WI38 (cell line): Measurements from ENCODE around the gene BRSK2.

ENCODE experiments used
- H3K4me3 ChIP-seq: 2 replicates; pipeline ENCODE4 v1.5.1; 2011; ENCODE audit warnings: low read depth, mild to moderate bottlenecking, control low read depth, low read length
- TF ChIP-seq, protein P1 (sequence below): IDR thresholded peaks from 2 replicates; pipeline ENCODE4 v1.5.1; 2012; ENCODE audit warnings: low read depth, mild to moderate bottlenecking, control low read depth, low read length

BRSK2 gene

GRCh38 chr11:1475841-1476240 lies 86.1 kb downstream of the BRSK2 start:
- H3K4me3 ChIP-seq, result no peak overlapping the region
- TF ChIP-seq, protein P1, sequence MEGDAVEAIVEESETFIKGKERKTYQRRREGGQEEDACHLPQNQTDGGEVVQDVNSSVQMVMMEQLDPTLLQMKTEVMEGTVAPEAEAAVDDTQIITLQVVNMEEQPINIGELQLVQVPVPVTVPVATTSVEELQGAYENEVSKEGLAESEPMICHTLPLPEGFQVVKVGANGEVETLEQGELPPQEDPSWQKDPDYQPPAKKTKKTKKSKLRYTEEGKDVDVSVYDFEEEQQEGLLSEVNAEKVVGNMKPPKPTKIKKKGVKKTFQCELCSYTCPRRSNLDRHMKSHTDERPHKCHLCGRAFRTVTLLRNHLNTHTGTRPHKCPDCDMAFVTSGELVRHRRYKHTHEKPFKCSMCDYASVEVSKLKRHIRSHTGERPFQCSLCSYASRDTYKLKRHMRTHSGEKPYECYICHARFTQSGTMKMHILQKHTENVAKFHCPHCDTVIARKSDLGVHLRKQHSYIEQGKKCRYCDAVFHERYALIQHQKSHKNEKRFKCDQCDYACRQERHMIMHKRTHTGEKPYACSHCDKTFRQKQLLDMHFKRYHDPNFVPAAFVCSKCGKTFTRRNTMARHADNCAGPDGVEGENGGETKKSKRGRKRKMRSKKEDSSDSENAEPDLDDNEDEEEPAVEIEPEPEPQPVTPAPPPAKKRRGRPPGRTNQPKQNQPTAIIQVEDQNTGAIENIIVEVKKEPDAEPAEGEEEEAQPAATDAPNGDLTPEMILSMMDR, result no peak

GRCh38 chr11:1476940-1477736 lies 87.4 kb downstream of the BRSK2 start:
- TF ChIP-seq, protein P1, result no peak
- no peak overlapping the region for H3K4me3 ChIP-seq

- no peak overlapping the region for H3K4me3 ChIP-seq
- TF ChIP-seq, protein P1, result no peak
These were observed 88.3 kb downstream of the BRSK2 start for GRCh38 chr11:1478011-1478410.

- TF ChIP-seq, protein P1, result no peak
These were observed 88.8 kb downstream of the BRSK2 start for GRCh38 chr11:1478544-1478943.

DNA sequence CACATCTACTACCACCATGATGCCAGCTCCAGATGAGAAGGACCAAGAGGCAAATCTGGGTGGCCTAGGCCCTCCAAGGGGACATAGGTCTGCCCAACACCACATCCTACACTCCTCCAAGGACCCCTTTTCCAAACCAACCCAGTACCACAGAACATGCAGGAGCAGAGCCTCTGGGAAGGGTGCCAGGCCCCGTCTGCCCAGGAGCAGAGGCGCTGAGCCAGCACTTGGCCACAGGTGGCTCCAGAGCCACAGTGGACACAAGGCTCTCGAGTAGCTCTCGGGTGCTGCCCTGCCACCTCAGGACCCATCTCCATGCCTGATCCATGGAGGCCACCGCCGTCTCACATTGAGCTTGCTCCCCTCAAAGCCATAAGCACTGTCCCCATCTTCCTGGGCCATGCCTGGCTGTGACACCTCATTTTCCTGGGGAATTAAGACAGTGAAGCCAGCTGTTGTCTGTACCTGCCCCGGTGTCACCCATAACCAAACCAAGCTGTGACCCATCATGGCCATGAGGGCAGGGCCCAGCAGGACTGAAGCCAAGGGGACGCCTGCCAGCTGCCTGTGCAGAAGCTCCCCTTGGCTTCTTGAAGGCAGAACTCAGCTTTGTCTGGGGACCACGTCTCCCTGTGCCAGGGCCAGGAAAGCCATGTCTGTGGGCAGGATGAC lies 89.4 kb downstream of the BRSK2 start:
- TF ChIP-seq, protein P1, result no peak
- H3K4me3 ChIP-seq, result no peak overlapping the region

More at GRCh38 chr11:1478544-1478943, 88.8 kb downstream of the BRSK2 start:
- no peak overlapping the region for H3K4me3 ChIP-seq

DNA sequence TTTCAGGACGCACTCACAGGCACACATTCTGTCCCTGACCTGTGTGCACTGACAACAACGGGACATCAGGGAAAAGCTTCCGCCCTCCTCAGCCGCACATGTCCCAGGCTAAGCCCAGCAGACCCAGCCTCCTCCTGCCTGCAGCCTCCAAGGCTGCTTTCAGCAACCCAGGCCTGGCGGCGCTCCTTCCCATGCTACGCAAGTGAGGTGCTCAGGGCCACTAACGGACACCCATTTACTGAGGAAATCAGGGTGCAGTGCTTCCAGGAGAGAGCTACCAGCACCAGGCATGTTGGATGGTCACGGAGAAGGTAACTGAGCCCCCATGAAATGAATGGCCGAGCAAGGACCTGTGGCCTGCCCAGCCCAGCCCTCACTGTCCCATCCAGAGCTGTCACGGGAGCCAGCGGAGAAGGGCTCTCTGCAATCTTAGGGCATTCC lies 90.0 kb downstream of the BRSK2 start:
- TF ChIP-seq, protein P1, result no peak
- no peak overlapping the region for H3K4me3 ChIP-seq

- TF ChIP-seq, protein P1, result no peak
- no peak overlapping the region for H3K4me3 ChIP-seq
These were observed 90.4 kb downstream of the BRSK2 start for GRCh38 chr11:1480191-1480554.
